GM18507 (cell line): ENCODE measurements around the gene MEP1A.
"Not testable (repeated sequence)": the region's sequence is repeated elsewhere in the genome, so short reads cannot be mapped to it uniquely, and the experiment has no call there.

Experiments
- DNase-seq: peaks from one replicate; pipeline ENCODE4 v3.0.0; 2011; ENCODE audit warnings: low read depth; ENCODE audit not compliant: insufficient read length; ENCODE audit errors: extremely low spot score
- FAIRE-seq: peaks from 2 replicates; lab custom pipeline; 2011; peaks lifted over from hg19 to GRCh38; lab: Jason Lieb, UNC

The MEP1A gene, protein sequence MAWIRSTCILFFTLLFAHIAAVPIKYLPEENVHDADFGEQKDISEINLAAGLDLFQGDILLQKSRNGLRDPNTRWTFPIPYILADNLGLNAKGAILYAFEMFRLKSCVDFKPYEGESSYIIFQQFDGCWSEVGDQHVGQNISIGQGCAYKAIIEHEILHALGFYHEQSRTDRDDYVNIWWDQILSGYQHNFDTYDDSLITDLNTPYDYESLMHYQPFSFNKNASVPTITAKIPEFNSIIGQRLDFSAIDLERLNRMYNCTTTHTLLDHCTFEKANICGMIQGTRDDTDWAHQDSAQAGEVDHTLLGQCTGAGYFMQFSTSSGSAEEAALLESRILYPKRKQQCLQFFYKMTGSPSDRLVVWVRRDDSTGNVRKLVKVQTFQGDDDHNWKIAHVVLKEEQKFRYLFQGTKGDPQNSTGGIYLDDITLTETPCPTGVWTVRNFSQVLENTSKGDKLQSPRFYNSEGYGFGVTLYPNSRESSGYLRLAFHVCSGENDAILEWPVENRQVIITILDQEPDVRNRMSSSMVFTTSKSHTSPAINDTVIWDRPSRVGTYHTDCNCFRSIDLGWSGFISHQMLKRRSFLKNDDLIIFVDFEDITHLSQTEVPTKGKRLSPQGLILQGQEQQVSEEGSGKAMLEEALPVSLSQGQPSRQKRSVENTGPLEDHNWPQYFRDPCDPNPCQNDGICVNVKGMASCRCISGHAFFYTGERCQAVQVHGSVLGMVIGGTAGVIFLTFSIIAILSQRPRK

GRCh38 chr6:46793138-46793537, at the start of gene MEP1A:
Gene MEP1A, plus strand, starts transcription at chr6:46793389. Its CDS starts 10 bp downstream, at chr6:46793399.
- DNase-seq (no peak), FAIRE-seq (no peak)

DNA sequence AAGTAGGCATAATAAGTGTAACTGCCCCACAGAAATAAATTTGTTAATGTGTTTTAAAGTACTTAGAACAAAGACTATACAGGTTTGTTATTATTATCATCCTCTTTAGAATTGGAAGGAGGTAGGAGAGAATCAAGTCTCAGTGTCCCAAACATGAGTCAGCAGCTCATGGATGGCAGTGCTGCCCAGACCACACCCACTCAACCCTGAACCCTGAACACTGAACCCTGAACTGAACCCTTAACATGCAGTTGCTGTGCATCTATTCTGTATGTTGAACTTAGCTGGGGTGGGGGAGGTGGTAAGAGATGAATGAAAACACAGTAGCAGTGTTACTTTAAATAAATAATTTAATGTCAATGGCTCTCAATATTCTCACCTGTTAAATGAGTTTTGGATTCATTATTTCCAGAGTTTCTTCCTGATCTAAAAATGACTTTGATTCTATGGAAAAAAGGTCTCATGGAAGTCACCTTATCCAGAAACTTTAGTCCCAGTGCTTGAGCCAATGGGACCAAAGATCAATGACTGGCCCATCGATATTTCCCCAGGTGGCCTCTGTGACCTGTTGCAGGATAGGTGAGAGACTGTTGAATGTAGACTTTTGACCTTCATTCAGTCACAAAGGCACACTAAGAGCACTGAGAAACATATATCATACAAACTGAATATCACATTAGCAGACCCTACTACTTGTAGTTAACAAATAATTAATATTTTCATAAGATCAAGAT, 49.6 kb upstream of the MEP1A start:
- no peak for DNase-seq
- no peak for FAIRE-seq

GRCh38 chr6:46744159-46744725, 48.9 kb upstream of the MEP1A start:
- DNase-seq, FAIRE-seq: not testable (repeated sequence)

GRCh38 chr6:46745973-46746372, 47.2 kb upstream of the MEP1A start:
- DNase-seq, result no peak
- FAIRE-seq, result no peak

GRCh38 chr6:46746696-46747095, 46.5 kb upstream of the MEP1A start, which contains the start of gene ANKRD66:
Gene ANKRD66, plus strand, starts transcription at chr6:46746933. Its CDS starts 5,016 bp downstream, at chr6:46751949.
- FAIRE-seq (no peak), DNase-seq (no peak)

- DNase-seq, result no peak
- no peak for FAIRE-seq
Observed at GRCh38 chr6:46748940-46749503, 44.2 kb upstream of the MEP1A start.

- DNase-seq, result no peak
- FAIRE-seq, result no peak
Observed at GRCh38 chr6:46749731-46750130, 43.5 kb upstream of the MEP1A start.

DNA sequence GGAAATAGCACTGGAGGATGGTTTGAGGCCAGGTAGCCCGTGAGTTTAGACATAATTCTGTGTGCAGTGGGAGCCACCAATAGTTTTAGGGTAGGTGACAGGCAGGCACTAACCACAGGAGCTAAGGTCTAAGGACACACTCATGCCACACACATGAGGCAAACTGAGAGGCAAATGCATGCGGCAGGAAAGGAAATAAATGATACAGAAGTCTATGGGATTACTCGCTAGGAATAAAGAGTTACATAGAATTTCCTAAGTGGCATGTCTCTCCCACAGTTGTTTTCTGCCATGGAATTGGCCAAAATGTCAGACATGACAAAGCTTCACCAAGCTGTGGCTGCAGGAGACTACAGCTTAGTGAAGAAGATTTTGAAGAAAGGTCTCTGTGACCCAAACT, 41.5 kb upstream of the MEP1A start:
- DNase-seq (no peak), FAIRE-seq (no peak)

DNA sequence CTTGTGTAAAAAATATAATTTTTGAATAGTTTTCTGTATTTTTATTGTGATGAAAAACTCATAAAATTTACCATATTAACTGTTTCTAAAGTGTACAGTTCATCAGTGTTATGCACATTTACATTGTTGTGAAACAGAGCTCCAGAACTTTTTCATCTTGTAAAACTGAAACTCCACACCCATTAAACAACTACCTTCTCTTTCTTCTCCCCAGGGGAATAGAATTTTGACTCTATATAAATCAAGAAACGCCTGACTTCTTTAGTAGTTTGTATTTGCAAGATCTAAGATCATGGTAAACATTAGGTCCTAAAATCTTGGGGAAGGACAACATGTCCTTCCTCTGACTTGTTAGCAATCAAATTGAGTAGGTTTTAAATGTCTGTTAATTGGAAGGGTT, 37.3 kb upstream of the MEP1A start:
- no peak for DNase-seq
- no peak for FAIRE-seq

DNA sequence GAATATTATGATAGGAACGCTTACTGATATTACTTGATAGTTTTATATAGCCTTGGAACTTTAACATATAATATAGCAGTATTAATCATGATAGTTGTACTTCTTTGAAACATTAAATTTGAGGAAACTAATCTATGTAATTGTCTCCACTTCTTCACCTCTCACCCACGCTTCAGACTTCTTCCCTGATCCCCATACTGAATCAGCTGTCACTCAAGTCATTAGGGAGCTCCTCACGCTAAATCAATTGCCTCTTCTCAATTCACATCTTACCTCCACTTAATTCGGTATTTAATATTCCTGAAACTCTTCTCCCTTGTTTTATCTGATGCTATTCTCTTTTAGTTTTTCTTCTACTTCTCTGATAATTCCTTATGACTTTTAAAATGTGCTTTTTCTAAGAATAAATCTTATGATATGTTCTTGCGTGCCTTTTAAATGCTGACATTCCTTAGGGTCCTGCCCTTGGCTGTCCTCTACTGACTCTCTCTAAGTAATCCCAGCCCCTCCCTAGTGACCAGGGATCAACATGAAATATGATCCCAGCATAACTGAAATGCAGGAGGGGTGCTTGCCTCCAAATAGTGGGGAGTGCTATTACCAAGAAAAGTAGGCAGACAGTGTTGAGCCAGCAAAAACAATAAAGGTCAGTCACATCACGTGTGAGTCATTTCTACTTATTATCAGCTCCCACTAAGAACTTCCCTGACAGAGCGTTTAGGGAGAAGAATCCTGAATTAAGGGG, 36.5 kb upstream of the MEP1A start:
- FAIRE-seq, result no peak
- no peak for DNase-seq

GRCh38 chr6:46757214-46757596, 36.0 kb upstream of the MEP1A start:
- DNase-seq (no peak), FAIRE-seq (no peak)

- DNase-seq (no peak), FAIRE-seq (no peak)
Observed at GRCh38 chr6:46758960-46759753, 34.0 kb upstream of the MEP1A start.

DNA sequence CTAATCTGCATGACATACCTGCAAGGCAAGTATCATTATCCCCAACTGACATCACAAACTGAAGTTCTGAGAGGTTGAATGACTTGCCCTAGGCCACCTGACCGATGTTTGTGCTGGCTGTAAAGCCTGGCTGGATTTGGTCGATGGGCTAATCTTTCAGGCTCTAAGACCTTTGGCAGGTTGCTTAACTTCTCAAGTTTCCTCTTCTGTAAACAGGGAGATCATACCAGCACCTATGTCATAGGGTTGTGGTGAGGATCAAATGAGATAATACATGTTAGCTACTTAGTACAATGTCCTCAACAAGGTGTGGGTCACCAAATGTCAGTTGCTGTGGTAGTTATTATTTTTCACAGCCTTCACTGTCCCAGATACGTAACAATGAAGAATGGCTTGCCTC, 32.3 kb upstream of the MEP1A start:
- no peak for FAIRE-seq
- DNase-seq, result no peak

DNA sequence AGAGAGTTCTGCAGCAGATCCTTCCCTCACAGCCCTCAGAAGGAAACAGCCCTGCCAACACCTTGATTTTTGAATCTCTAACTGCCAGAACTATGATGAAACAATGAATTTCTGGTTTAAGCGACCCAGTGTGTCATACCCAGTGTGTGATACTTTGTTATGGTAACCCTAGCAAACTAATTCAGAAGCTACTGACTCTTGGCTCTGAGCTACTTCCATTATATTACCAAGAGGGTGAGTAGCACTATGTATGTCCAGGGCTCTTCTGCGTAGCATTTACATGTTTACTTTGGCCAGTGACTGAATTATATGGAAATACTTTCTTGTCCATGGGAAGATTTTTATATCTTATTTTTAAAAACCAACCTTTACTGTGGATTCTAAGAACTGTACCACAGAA, 29.7 kb upstream of the MEP1A start:
- DNase-seq (no peak), FAIRE-seq (no peak)

DNA sequence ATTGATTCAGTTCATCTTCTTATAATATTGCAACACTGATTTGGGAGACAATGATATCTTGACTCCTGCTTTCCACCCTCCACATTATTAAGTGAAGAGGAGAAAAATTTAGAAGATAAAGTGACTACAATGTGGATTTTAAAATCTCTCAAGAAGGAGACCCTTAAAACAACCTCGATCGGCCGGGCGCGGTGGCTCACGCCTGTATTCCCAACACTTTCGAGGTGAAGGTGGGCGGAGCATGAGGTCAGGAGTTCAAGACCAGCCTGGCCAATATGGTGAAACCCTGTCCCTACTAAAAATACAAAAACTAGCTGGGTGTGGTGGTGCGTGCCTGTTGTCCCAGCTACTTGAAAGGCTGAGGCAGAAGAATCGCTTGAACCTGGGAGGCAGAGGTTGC, 28.9 kb upstream of the MEP1A start:
- not testable (repeated sequence) for DNase-seq, FAIRE-seq

DNA sequence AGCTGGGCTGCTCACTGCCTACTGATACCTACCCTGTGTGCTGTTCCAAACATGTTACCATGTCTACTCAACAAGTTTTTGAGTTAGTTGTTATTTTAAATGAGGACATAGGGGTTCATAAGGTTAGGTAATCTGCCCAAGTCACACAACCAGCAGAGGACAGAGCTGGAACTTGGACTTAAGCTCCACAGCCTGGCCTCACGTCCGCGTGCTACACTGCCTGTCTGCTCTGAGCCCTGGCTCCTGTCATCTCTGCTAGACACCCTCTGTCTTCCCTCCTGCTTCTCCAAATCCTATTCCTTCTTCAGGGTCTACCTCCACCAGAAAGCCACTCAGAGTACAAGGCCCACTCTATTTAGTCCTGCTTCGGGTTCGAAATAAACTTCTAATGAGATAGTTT, 28.2 kb upstream of the MEP1A start:
- FAIRE-seq, result no peak
- no peak for DNase-seq

GRCh38 chr6:46772016-46772415, 21.2 kb upstream of the MEP1A start:
- no peak for DNase-seq
- FAIRE-seq, result no peak

- no peak for FAIRE-seq
- no peak for DNase-seq
Observed at GRCh38 chr6:46772762-46773161, 20.4 kb upstream of the MEP1A start.
